Trophoblast cell (in vitro differentiated cells and primary cell): ENCODE results near the gene RBFOX2.
"Not testable (repeated sequence)": the region's sequence is repeated elsewhere in the genome, so short reads cannot be mapped to it uniquely, and the experiment has no call there.

Experiments
- DNase-seq, 2 donors: peaks; one replicate each; pipeline ENCODE4 v3.0.0-alpha.2; 2016
- H2AFZ ChIP-seq: 2 replicates; pipeline ENCODE4 v1.6.1; 2013; ENCODE audit warnings: low read length, moderate library complexity, mild to moderate bottlenecking; ENCODE audit not compliant: insufficient read depth, poor library complexity
- H2AK5ac ChIP-seq: 2 replicates; pipeline ENCODE4 v1.6.1; 2013; ENCODE audit warnings: mild to moderate bottlenecking, low read length
- H2BK120ac ChIP-seq: 2 replicates; pipeline ENCODE4 v1.6.1; 2013; ENCODE audit warnings: low read length, mild to moderate bottlenecking, moderate library complexity; ENCODE audit not compliant: insufficient read depth, poor library complexity
- H2BK12ac ChIP-seq: 2 replicates; pipeline ENCODE4 v1.6.1; 2013; ENCODE audit warnings: mild to moderate bottlenecking, low read length, moderate library complexity
- H2BK5ac ChIP-seq: 2 replicates; pipeline ENCODE4 v1.6.1; 2013; ENCODE audit warnings: low read length, low read depth, moderate library complexity, mild to moderate bottlenecking; ENCODE audit not compliant: poor library complexity
- H3K14ac ChIP-seq: 2 replicates; pipeline ENCODE4 v1.6.1; 2013; ENCODE audit warnings: mild to moderate bottlenecking, low read length
- H3K18ac ChIP-seq: 2 replicates; pipeline ENCODE4 v1.6.1; 2013; ENCODE audit warnings: mild to moderate bottlenecking, low read length
- H3K23ac ChIP-seq: 2 replicates; pipeline ENCODE4 v1.6.1; 2013; ENCODE audit warnings: low read length
- H3K27ac ChIP-seq: 2 replicates; pipeline ENCODE4 v1.5.1; 2013; ENCODE audit warnings: low read depth, mild to moderate bottlenecking, inconsistent platforms, low read length, moderate library complexity
- H3K27me3 ChIP-seq: 2 replicates; pipeline ENCODE4 v1.6.1; 2013; ENCODE audit warnings: inconsistent platforms, mild to moderate bottlenecking, low read length, moderate library complexity; ENCODE audit not compliant: insufficient read depth
- H3K36me3 ChIP-seq, 2 experiments: 1 replicate in 1 of 2; 2 replicates in 1 of 2; pipeline ENCODE4 v1.6.1; 2013; ENCODE audit warnings: low read length in 2 of 2, mild to moderate bottlenecking in 2 of 2, moderate library complexity in 1 of 2; ENCODE audit not compliant: insufficient read depth in 2 of 2, control insufficient read depth in 1 of 2
- H3K4ac ChIP-seq: 2 replicates; pipeline ENCODE4 v1.6.1; 2013; ENCODE audit warnings: low read depth, mild to moderate bottlenecking, low read length, moderate library complexity
- H3K4me1 ChIP-seq, 2 experiments: 1 replicate in 1 of 2; 2 replicates in 1 of 2; pipeline ENCODE4 v1.6.1; 2013; ENCODE audit warnings: low read length in 2 of 2, mild to moderate bottlenecking in 2 of 2, moderate library complexity in 1 of 2; ENCODE audit not compliant: insufficient read depth in 2 of 2, control insufficient read depth in 1 of 2
- H3K4me2 ChIP-seq: 2 replicates; pipeline ENCODE4 v1.6.1; 2013; ENCODE audit warnings: inconsistent platforms, mild to moderate bottlenecking, low read length, moderate library complexity
- H3K4me3 ChIP-seq: 2 replicates; pipeline ENCODE4 v1.5.1; 2013; ENCODE audit warnings: mild to moderate bottlenecking, low read depth, low read length, inconsistent platforms
- H3K79me1 ChIP-seq: one replicate; pipeline ENCODE4 v1.6.1; 2013; ENCODE audit warnings: low read length
- H3K79me2 ChIP-seq: 2 replicates; pipeline ENCODE4 v1.6.1; 2013; ENCODE audit warnings: low read length, mild to moderate bottlenecking; ENCODE audit not compliant: control insufficient read depth, insufficient read depth, poor library complexity
- H3K9ac ChIP-seq: 2 replicates; pipeline ENCODE4 v1.6.1; 2013; ENCODE audit warnings: mild to moderate bottlenecking, low read length
- H3K9me3 ChIP-seq: 2 replicates; pipeline ENCODE4 v1.6.1; 2013; ENCODE audit warnings: low read depth, mild to moderate bottlenecking, control low read depth, inconsistent platforms, low read length; ENCODE audit not compliant: insufficient read depth
- H4K12ac ChIP-seq: 2 replicates; pipeline ENCODE4 v1.6.1; 2013; ENCODE audit warnings: low read depth, mild to moderate bottlenecking, low read length, moderate library complexity
- H4K8ac ChIP-seq: 2 replicates; pipeline ENCODE4 v1.6.1; 2013; ENCODE audit warnings: low read depth, mild to moderate bottlenecking, low read length, moderate library complexity
- H4K91ac ChIP-seq: one replicate; pipeline ENCODE4 v1.6.1; 2013; ENCODE audit warnings: low read depth, mild to moderate bottlenecking, low read length, moderate library complexity
- WGBS: extraction: QIAGEN DNeasy Blood & Tissue Kit; methylation state at CpG from one replicate; pipeline ENCODE4 v1.1.7; 2013; ENCODE audit warnings: missing lambda C conversion rate; ENCODE audit not compliant: insufficient read length, insufficient coverage; ENCODE audit errors: extremely low coverage; 5-methylcytosine and 5-hydroxymethylcytosine counted together

RBFOX2 gene

GRCh38 chr22:35703861-35704584 lies 324.6 kb downstream of the RBFOX2 start:
- no peak overlapping the region for H2BK120ac ChIP-seq
- no peak overlapping the region for H4K12ac ChIP-seq
- peaks cover 3% of the 10 kb centered on the region for H3K79me2 ChIP-seq
- no peak for DNase-seq
- H3K36me3 ChIP-seq: no peaks in the 10 kb centered on the region
- H3K23ac ChIP-seq: no peak overlapping the region
- H2AK5ac ChIP-seq: no peak overlapping the region
- no peaks in the 10 kb centered on the region for H3K27me3 ChIP-seq
- no peak overlapping the region for H3K4ac ChIP-seq
- H2BK5ac ChIP-seq: no peak overlapping the region
- H3K79me1 ChIP-seq: no peaks in the 10 kb centered on the region
- H4K8ac ChIP-seq: no peak overlapping the region
- H2AFZ ChIP-seq: no peak overlapping the region
- H3K4me2 ChIP-seq: no peak overlapping the region
- no peak overlapping the region for H4K91ac ChIP-seq
- H3K14ac ChIP-seq: no peak overlapping the region
- no peak overlapping the region for H3K27ac ChIP-seq
- H3K4me3 ChIP-seq: no peak overlapping the region
- no peak overlapping the region for H3K18ac ChIP-seq
- no CpG with 5 or more reads among the region's 7 CpGs for WGBS
- H3K9ac ChIP-seq: no peak overlapping the region
- no peaks in the 10 kb centered on the region for H3K4me1 ChIP-seq
- no peak overlapping the region for H2BK12ac ChIP-seq
- H3K9me3 ChIP-seq: no peaks in the 10 kb centered on the region

DNA sequence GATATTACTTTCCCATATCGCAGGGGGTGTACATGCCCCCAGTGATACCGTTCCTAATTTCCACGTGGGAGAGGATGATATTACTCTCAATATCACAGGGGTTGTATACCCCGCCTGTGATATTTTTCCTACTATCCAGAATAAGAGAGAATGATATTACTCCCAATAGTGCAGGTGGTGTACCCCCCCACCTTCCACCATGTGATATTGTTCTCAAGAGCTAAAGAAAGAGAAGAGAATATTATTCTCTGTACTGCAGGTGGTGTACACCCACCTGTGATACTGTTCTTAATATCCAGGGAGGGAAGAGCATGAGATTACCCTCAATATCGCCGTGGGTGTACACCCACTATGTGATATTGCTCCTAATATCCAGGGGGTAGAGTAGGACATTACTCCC lies 328.8 kb downstream of the RBFOX2 start:
- H2AFZ ChIP-seq, H3K27ac ChIP-seq, H3K23ac ChIP-seq, H3K4me1 ChIP-seq, H3K9ac ChIP-seq, H2AK5ac ChIP-seq, H3K4me2 ChIP-seq, H3K4me3 ChIP-seq, H3K79me1 ChIP-seq, H4K12ac ChIP-seq, H3K79me2 ChIP-seq, H2BK12ac ChIP-seq, H3K9me3 ChIP-seq, H4K8ac ChIP-seq, H2BK120ac ChIP-seq, H3K27me3 ChIP-seq, H3K4ac ChIP-seq, H4K91ac ChIP-seq, H3K18ac ChIP-seq, H2BK5ac ChIP-seq, H3K36me3 ChIP-seq, DNase-seq, H3K14ac ChIP-seq: not testable (repeated sequence)
- WGBS: no CpG with 5 or more reads among the region's 6 CpGs

DNA sequence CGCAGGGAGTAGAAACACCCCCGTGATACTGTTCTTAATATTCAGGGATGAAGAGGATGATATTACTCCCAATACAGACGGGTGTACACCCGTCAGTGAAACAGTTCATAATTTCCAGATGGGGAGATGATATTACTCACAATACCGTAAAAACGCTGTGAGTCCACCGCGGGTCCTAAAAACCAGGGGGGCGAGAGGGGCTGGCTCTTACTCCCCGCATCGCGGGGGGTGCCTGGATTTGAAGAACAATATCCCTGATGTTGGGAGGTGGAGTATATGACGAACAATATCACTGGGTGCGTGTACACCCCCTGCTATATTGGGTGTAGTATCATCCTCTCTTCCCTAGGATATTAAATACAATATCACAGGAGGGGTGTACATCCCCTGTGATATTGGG lies 331.5 kb downstream of the RBFOX2 start:
- Histone ChIP-seq H3K4me2 (no peak overlapping the region), H2AFZ (no peak overlapping the region), H3K9ac (no peak overlapping the region), H2BK120ac (no peak overlapping the region), H4K91ac (no peak overlapping the region), H3K14ac (no peak overlapping the region), H3K27ac (no peak overlapping the region), H3K79me2 (no peaks in the 10 kb centered on the region), H2AK5ac (no peak overlapping the region), H3K79me1 (no peaks in the 10 kb centered on the region), H3K9me3 (no peaks in the 10 kb centered on the region), H2BK12ac (no peak overlapping the region), H4K8ac (no peak overlapping the region), H3K18ac (no peak overlapping the region), H3K27me3 (no peaks in the 10 kb centered on the region), H3K23ac (no peak overlapping the region), H3K36me3 (no peaks in the 10 kb centered on the region), H3K4me3 (no peak overlapping the region), H4K12ac (no peak overlapping the region), H3K4me1 (no peaks in the 10 kb centered on the region), H3K4ac (no peak overlapping the region), H2BK5ac (no peak overlapping the region)
- no peak for DNase-seq
- WGBS: no CpG with 5 or more reads among the region's 14 CpGs

GRCh38 chr22:35695202-35695601 lies 333.4 kb downstream of the RBFOX2 start:
- no peak for DNase-seq
- Histone ChIP-seq H3K36me3 (no peaks in the 10 kb centered on the region), H3K23ac (no peak overlapping the region), H3K27me3 (no peaks in the 10 kb centered on the region), H3K4me1 (no peaks in the 10 kb centered on the region), H3K9ac (no peak overlapping the region), H3K79me1 (no peaks in the 10 kb centered on the region), H3K4me2 (no peak overlapping the region), H2AK5ac (no peak overlapping the region), H2AFZ (no peak overlapping the region), H3K18ac (no peak overlapping the region), H4K12ac (no peak overlapping the region), H3K4me3 (no peak overlapping the region), H3K4ac (no peak overlapping the region), H2BK120ac (no peak overlapping the region), H3K27ac (no peak overlapping the region), H2BK5ac (no peak overlapping the region), H3K9me3 (no peaks in the 10 kb centered on the region), H4K91ac (no peak overlapping the region), H3K79me2 (no peaks in the 10 kb centered on the region), H4K8ac (no peak overlapping the region), H3K14ac (no peak overlapping the region), H2BK12ac (no peak overlapping the region)
- WGBS: no CpG with 5 or more reads among the region's 13 CpGs
